Right ventricle myocardium superior (tissue), 1 donor: ENCODE data around the gene MEX3A. TPM values are rescaled to one million over a fixed set of nuclear protein-coding genes. Genes with fewer than 3 reads are reported as not detected.
"Not testable (repeated sequence)": the region's sequence is repeated elsewhere in the genome, so short reads cannot be mapped to it uniquely, and the experiment has no call there.

Experiments
- ATAC-seq: fragments of 200-7000 bp; cut with Tn5 transposase; one replicate; pipeline ENCODE4 v1.9.1; 2020; ENCODE audit warnings: mild to moderate bottlenecking; ENCODE audit not compliant: poor library complexity
- DNase-seq: peaks from one replicate; pipeline ENCODE4 v3.0.0-alpha.2; 2020
- intact Hi-C: fragments of 100-400 bp; cut with DNase I; formaldehyde crosslinking; loops from one replicate; pipeline ENCODE4 v1.11.2; 2022
- total RNA-seq: library from RNA; stranded (reverse); fragmentation: NEBNext Ultra II Directional; extraction: Animal tissue kit (Norgen Biotek cat#: 25700); gene quantifications from one replicate; pipeline ENCODE4 v1.2.1, GENCODE V29; 2021
- donor health status: DM: no; HTN: yes; CAD: no; lungs with severe emphysema.

MEX3A gene
- total RNA-seq, 1 donor from 2014 or later: 0.16 TPM

GRCh38 chr1:156120318-156120717 lies 38.1 kb upstream of the MEX3A start:
- intact Hi-C loops: no loop called here
- ATAC-seq (no peak), DNase-seq (no peak)

- DNase-seq: peak; percentile 55
- intact Hi-C loops: no loop called here
- ATAC-seq: no peak
These were observed 37.4 kb upstream of the MEX3A start for GRCh38 chr1:156119503-156120209.

- DNase-seq (peak; percentile 75), ATAC-seq (peak; percentile 28)
- intact Hi-C loops: no loop called here
These were observed 36.1 kb upstream of the MEX3A start for GRCh38 chr1:156118177-156118868.

- ATAC-seq: no peak
- no peak for DNase-seq
- intact Hi-C loops: no loop called here
These were observed 35.3 kb upstream of the MEX3A start for GRCh38 chr1:156117414-156118176.

- intact Hi-C loops: not testable (repeated sequence)
These were observed 34.5 kb upstream of the MEX3A start for GRCh38 chr1:156116731-156117130.

GRCh38 chr1:156115514-156116374 lies 33.5 kb upstream of the MEX3A start:
- DNase-seq (peak; percentile 76), ATAC-seq (peak; percentile 51)
- intact Hi-C loops: no loop called here

More at GRCh38 chr1:156116731-156117130, 34.5 kb upstream of the MEX3A start:
- DNase-seq, ATAC-seq: not testable (repeated sequence)

- DNase-seq: peak; percentile 64
- intact Hi-C loops: no loop called here
- peak; percentile 58 for ATAC-seq
These were observed 32.8 kb upstream of the MEX3A start for GRCh38 chr1:156114919-156115513.

- intact Hi-C loops: no loop called here
- peak; percentile 96 for DNase-seq
- ATAC-seq: peak; percentile 90
These were observed 32.0 kb upstream of the MEX3A start, which contains the start of gene LMNA for GRCh38 chr1:156114101-156114918. Gene LMNA, plus strand, starts transcription at chr1:156114711. Its CDS starts 208 bp downstream, at chr1:156114919.

GRCh38 chr1:156113282-156113950 lies 31.2 kb upstream of the MEX3A start:
- intact Hi-C loops: no loop called here
- ATAC-seq: no peak
- no peak for DNase-seq

GRCh38 chr1:156112276-156113137 lies 30.2 kb upstream of the MEX3A start:
- intact Hi-C loops: no loop called here
- ATAC-seq: no peak
- no peak for DNase-seq

- DNase-seq (no peak), ATAC-seq (no peak)
- intact Hi-C loops: no loop called here
These were observed 29.2 kb upstream of the MEX3A start for GRCh38 chr1:156111355-156111962.

- no peak for ATAC-seq
- no peak for DNase-seq
- intact Hi-C loops: no loop called here
These were observed 28.0 kb upstream of the MEX3A start for GRCh38 chr1:156110252-156110651.

GRCh38 chr1:156108664-156109241 lies 26.5 kb upstream of the MEX3A start:
- intact Hi-C loops: no loop called here
- no peak for ATAC-seq
- DNase-seq: no peak

- ATAC-seq (no peak), DNase-seq (no peak)
- intact Hi-C loops: no loop called here
These were observed 25.8 kb upstream of the MEX3A start for GRCh38 chr1:156108057-156108456.
